GM21381 (cell line): ENCODE results near the gene ELFN2.

ENCODE experiments used
- ATAC-seq: cut with Tn5 transposase; IDR thresholded peaks from one replicate; pipeline ENCODE4 v1.9.1; 2021; ENCODE audit warnings: mild to moderate bottlenecking, moderate library complexity; ENCODE audit not compliant: unreplicated experiment

Gene ELFN2

GRCh38 chr22:37456346-37456745, 29.1 kb upstream of the ELFN2 start:
- no peak for ATAC-seq

GRCh38 chr22:37455896-37456295, 28.6 kb upstream of the ELFN2 start:
- ATAC-seq = no peak

- no peak for ATAC-seq
Observed at GRCh38 chr22:37454857-37455686, 27.8 kb upstream of the ELFN2 start.

- no peak for ATAC-seq
Observed at GRCh38 chr22:37453696-37454095, 26.4 kb upstream of the ELFN2 start.

GRCh38 chr22:37451218-37451617, 23.9 kb upstream of the ELFN2 start:
- no peak for ATAC-seq

GRCh38 chr22:37449331-37450001, 22.2 kb upstream of the ELFN2 start:
- no peak for ATAC-seq

DNA sequence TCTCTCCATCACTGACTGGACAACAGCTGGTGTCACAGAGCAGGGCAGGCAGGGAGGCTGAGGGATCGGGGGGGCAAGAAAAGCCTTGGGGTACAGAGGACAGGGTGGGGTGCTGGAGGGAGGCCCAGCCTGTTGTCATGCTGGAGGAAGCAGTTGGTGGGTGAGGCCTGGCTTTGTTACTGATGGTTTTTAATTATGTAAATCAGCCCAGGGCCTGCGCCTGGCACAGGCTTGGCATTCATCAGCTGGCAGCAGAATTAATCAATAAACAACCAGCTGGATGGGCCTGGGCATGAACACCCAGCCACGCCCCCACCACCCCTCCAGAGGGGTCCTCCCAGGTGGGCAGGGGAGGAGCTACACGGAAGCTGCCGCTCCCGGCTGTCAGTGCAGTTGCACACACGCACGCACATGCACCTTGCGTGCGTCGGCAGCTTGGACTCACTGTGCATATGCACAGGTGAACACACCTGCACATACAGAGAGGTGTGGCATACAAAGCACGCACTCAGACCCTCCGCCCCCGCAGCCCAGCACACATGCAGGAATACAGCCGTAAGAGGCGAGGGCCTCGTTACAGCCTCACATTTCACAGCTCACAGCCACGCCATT, 21.3 kb upstream of the ELFN2 start:
- ATAC-seq = no peak

DNA sequence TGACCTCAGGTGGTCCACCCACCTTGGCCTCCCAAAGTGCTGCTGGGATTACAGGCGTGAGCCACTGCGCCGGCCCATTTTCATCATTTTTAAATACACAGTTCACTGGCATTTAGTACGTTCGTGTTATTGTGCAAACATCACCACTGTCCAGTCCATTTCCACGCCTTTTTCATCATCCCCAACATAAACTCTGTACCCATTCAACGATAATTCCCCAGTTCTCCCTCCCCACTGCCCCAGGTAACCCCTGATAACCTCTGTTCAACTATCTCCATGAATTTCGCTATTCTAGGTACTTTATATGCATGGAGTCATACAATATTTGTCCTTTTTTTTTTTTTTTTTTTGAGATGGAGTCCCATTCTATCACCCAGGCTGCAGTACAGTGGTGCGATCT, 18.2 kb upstream of the ELFN2 start:
- ATAC-seq = no peak

DNA sequence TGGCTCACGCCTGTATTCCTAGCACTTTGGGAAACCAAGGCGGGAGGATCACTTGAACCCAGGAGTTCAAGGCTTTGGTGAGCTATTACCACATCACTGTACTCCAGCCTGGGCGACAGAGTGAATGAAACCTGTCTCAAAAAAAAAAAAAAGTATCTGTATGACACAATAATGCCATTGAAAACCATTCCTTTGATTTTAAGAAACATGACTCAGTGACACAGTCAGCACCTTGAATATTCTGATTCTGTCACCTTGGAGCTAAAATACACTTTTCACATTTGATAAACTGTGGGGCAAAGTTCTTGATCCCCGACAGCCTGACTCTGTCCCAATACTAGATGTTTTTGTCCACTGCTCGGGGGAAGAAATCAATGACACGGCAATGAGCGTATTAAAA, 16.7 kb upstream of the ELFN2 start:
- no peak for ATAC-seq

- no peak for ATAC-seq
Observed at GRCh38 chr22:37443086-37443485, 15.8 kb upstream of the ELFN2 start.

- no peak for ATAC-seq
Observed at GRCh38 chr22:37442537-37442936, 15.3 kb upstream of the ELFN2 start.

DNA sequence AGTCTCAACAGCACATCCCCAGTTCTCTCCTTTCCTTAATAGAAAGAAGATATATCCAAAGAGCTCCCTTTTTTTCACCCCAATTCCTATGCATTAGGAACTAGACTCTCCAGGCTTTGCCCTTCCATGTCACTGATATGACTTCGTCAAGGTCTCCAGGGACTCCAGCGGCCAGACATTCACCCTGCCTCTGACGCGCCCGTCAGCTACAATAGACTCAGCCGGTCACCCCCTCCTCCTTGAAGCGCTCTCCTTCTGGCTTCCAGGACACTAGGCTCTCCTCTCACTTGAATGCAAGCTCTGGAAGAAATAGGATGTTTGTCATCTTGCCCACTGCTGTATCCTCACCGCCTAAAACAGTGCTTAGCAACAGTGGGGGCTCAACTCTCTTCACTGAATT, 14.9 kb upstream of the ELFN2 start:
- no peak for ATAC-seq

GRCh38 chr22:37440875-37441274, 13.6 kb upstream of the ELFN2 start:
- no peak for ATAC-seq

DNA sequence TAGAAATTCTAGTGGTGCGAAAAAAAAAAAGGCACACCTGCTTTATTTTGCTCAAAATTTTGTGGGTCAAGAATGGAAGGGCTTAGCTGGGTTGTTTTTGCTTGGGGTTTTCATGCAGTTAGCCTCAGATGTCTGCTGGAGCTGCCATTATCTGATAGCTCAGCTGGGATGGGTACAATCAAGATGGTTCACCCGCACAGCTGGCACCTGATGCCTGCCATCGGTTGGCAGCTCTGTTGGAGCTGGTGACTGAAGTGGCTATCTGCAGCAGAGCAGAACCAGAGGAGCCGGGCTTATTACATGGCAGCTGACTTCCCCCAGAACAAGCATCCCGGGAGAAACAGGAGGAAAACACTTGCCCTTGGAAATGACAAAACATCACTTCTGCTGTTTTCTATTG, 12.1 kb upstream of the ELFN2 start:
- ATAC-seq = no peak

GRCh38 chr22:37435970-37436603, 8.8 kb upstream of the ELFN2 start:
- no peak for ATAC-seq

GRCh38 chr22:37433786-37434185, 6.5 kb upstream of the ELFN2 start:
- ATAC-seq = no peak

- ATAC-seq = no peak
Observed at GRCh38 chr22:37432708-37433054, 5.4 kb upstream of the ELFN2 start.

DNA sequence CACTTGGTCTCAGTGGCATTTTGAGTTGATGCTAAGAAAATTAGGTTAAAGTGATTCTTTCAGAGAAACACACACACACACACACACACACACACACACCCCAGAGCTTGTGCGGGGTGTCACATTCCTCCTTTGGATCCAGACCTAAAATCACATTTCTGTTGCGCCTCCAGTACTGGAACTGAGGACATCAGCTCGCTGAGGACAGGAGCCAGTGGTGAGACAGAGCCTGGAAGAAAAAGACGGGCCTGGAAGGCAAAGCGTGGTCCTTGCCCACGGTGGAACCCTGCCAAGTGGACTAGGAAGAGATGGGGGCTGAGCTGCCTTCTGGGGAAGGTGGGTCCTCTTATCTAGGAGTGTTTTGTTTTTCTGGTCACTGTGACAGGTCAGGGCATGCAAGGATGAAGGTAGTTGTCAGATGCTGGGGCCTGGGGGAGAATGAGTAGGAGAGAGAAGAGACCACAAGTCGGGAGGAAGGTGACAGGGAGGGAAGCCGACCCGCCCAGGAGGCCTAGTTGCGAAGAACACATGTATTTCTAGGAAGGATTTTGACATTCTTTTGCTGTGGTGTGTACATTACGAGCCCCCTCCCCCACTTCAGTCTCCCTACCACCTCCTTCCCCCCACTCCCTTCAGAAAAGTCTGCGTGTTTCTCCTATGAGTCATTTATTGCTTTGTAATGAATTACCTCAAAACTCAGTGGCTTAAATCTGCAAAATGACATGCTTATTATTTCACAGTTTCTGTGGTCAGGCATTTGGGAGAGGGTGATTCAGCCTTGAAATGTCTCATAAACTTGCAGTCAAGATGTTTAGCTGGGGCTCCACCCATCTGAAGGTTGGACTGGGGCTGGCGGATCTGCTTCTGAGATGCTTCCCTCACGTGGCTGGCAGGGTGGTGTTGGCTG, 4.8 kb upstream of the ELFN2 start:
- no peak for ATAC-seq

- no peak for ATAC-seq
Observed at GRCh38 chr22:37431366-37431765, 4.1 kb upstream of the ELFN2 start.

DNA sequence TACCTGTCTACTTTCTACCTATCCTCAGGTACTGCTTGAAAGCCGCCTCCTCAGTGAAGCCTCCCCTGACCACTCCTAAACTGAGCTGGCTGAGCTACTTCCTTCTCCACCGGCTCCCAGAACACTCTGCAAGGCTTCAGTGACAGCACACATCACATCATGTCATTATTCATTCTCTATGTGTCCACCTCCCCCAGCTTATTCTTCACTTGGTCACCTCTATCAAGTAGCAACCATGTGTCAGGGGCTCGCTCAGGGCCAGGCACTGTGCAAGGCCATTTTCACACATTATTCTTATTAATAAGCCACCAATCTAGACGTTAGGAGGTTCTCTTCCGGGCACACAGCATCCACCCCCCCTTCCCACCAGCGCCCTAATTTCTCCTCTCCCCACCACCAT, 3.7 kb upstream of the ELFN2 start:
- no peak for ATAC-seq
